Activated T-cell treated with anti-CD3 and anti-CD28 coated beads for 48 hours (primary cell): ENCODE data around the gene COL5A2.

ENCODE experiments used
- DNase-seq: peaks from one replicate; pipeline ENCODE4 v3.0.0-alpha.2; 2020; ENCODE audit warnings: low read depth

COL5A2 gene

DNA sequence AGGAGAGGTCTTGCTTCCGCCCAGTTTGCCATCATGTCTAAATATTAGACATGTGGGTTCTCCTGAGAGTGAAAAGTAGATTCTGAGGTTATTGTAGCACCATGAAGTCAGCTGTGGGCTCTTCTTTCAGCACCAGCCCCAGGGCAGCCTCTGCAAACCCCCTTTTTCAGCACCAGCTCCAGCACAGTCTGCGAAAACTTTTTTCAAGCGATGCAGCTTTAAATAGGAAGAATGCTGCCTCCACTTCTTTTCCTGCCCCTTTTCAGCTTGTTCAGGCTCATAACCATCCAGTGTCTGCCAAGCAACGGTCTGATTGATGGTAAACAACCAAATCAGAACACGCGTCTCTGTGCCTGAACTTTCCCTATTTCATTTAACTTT, at the start of gene COL5A2:
COL5A2 (minus strand) TSS at position 192 of the 381 bp plus-strand sequence; CDS start at position 35, 157 bp downstream.
- no peak for DNase-seq

DNA sequence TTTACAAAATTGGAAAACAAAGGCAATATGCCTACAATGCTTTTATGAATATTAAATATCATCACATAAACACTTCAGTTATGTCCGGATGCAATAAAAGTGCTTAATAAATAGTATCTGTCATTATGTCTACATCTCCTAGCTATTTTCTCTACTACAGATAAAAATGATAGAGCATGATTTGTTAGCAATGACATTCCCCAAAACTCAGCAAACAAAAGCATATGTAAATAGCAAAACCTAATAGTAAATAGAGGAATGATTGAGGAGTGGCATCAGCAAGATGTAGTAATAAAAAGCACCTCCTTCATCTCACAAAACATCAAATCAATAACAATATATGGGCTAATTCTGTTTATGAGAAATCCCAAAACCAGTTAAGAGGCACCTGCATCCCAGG, 46.5 kb upstream of the COL5A2 start:
- DNase-seq = no peak

DNA sequence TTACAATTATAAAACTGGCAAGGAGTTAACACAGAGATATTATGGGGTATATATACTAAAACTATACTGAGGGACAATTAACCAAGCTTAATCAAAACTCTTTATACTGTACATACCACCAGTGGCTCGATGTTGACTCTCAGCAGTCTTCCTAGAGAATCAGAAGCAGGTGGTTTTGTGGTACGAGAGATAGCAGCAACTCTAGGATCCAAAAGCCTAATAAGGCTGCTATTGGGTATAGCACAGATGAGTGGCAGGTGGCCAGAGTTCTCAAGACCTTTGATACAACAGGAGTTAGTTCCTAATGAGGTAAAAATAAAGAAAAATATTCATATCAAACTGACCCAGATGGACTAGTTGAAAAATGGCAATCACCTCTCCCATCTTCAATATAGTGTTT, 45.5 kb upstream of the COL5A2 start:
- no peak for DNase-seq

DNA sequence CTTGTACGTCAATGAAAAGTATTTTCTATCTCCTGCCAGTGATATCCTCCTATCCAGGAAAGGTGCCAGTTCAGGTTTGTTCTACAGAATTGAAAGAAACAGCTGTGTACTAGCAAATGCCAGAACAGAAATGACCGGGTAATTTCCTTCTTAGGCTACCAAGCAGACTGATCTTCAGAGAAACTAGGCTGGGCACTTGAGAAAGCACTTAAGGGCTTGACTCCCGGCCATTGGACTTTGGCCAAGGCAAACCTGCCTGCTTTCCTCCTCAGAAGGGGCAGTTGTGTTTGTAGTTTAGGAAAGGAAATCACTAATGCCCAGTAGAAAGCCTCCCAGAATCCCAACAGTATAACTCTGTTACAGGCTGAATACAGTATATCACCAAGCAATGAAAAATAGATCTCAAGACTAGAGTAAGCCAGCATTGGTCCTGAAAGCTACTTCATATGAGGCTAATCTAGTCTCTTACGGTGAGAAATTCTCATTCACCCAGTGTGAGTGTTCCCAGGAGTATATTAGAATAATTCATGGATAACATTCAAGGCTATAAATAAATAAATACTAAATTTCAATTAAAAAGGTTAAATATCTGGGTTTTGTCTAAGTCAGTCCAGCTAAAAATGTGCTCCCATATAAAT, 43.0 kb upstream of the COL5A2 start:
- no peak for DNase-seq

DNA sequence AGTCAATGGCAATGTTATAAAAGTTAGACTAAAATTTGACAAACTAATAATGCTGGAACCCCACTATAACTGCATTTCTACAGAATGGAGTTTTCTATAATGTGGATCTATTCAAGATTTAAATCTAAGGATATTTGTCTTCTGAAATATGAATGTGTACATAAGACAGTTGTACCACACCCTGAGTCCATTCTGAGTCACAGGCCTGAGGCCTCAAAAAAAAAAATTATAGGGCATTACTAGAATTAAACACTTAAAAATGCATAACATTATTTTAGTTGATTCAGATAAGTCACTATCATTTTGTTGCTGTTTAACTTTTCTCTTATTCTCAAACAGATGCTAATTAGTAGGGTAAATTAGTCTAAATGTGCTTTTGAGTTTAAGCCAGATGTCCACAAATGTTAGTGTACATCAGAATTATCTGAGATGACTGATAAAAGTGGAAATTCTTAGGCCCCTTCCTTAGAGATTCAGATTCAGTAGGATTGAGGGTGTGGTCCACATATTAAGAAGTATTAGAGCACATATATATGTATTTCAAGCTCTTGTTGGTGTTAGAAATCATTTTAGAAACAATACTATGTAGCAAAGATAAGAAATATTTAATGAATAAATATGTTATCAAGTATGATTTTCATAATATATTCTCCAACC, 42.4 kb upstream of the COL5A2 start:
- no peak for DNase-seq

DNA sequence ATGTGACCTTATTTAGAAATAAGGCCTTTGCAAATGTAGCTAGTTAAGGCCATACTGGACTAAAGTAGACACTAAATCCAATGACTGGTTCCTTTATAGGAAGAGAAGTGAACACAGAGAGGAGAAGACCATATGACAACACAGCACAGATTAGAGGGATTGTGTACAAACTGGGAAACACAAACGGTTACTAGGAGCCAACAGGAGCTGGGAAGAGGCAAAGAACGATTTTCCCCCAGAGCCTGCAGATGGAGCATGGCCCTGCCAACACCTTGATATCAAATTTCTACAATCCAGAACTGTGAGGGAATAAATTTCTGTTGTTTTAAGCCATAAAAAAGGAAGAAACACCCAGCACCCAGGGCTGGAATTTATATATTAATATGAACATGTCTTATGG, 38.7 kb upstream of the COL5A2 start:
- no peak for DNase-seq

DNA sequence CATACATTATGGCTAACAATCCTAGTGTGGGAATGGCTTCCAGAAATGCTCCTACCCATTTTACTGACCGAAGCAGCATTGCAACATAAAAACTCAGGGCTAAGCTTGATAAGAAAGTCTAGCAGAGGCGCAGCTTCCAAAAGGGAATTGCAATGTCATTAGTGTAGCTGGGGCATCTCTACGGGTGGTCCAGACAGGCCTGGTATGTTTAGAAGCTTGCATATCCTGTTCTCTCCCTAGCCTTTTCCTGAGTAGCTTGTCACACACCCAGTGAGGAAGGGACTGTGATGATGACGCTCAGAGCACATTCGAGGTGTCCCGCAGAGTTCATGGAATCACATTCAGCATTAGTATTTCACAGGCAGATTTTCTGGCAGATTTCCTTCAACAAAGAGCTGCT, 38.0 kb upstream of the COL5A2 start:
- DNase-seq = no peak

DNA sequence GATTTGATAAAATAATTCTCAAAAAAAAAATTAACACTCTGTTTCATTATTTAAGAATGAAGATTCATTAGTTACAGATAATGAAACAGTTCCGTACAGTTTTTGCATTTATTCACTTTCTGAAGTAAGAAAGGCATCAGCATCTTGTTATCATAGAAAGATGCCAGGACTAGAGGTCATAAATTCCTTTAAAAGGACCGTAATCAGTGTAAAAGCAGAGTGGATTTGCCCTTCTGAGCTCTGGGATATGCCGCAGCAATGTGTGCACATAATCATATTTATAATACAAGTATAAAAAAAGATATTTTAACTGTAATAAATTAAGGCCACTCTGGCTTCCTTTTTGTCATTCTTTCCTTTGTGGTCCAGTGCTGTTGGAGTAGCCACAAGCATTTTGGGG, 37.5 kb upstream of the COL5A2 start:
- DNase-seq = no peak

DNA sequence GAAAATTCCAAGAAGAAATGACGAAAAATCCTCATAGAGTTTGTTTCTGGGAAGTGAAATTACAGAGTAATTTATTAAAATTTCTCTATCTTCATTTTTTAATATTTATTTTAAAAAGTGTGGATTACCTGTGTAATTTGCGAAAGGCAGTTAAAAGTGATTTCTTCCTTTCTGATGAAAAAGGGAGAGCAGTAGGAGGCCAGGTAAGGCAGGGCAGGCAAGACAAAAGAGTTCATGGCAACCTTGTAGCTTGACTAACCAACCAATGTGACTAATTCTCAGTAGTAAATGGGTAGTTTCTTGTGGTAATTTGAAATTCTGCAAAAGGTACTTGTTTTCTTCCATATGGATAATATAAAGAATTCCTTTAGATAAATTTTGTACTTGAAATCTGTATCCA, 34.9 kb upstream of the COL5A2 start:
- no peak for DNase-seq

DNA sequence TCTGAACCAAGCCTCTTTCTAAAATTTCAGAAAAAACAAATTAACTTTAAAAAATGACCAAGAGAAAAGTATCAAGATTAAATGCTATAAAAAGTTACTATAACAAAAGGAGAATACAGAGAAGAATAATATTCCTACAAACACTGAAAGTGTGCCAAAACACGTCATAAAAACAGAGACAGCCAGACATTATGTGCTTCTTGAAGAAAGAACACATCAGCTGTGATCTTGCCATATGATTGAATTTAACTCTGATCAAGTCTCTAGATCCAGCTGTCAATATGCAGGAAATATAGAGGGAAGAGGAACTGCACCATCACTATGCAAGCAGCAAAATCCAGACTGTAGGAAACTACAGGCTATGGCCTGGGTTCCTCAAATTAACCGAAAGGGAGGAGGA, 33.7 kb upstream of the COL5A2 start:
- no peak for DNase-seq

DNA sequence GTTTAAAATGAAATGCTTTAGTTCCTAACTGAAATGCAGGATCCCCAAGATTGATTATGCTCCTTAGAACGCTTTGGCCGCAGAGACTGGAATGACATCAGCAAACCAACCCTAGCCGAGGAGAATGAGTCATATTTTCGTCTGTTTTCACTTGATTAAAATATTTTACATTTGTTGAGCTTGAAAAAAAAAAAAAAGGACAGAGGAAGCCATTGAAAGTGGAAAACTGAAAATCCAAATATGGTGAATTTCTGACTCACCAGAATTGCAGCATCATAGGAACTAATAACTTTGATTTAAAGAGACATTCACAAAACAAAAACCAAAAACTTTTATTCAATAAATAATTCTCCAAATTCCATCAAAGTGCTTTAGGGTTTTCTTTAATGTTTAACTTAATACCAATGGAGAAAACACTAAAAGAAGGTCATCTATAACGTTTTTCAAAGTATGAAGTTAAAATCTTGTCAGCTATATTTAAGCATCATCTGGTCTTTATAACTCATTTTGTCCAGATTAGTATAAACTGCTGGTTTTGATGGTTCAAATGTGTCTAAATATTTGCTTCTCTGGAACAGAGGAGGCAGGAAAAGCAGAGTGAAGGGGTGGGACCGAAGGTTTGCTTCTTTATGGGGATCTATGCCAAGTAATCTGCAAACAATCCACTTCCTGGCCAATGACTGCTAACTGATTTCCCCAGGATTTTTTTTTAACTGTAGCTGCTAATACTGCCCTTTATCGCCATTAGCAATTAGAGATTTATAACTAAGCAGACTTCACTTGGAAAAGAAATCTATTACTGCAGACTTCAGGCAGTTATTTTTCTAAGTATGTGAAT, 30.9 kb upstream of the COL5A2 start:
- no peak for DNase-seq

DNA sequence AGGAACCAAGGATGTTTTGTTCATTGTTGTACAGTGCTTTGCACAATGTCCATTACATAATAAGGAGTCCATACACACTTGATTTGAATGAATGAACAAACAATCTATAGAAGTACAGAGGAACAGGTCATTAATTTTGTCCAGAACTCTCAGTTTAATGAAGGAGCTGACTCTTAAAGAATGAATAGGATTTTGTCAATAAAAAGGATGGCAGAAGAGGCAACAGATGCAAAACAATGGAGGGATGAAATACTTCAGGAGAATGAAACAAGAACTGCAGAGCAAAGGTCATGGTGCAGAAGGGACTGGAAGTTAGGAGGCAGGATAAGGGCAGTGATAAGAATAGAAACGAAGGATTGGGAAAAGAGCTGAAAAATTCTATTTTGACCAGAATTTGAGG, 28.7 kb upstream of the COL5A2 start:
- no peak for DNase-seq

DNA sequence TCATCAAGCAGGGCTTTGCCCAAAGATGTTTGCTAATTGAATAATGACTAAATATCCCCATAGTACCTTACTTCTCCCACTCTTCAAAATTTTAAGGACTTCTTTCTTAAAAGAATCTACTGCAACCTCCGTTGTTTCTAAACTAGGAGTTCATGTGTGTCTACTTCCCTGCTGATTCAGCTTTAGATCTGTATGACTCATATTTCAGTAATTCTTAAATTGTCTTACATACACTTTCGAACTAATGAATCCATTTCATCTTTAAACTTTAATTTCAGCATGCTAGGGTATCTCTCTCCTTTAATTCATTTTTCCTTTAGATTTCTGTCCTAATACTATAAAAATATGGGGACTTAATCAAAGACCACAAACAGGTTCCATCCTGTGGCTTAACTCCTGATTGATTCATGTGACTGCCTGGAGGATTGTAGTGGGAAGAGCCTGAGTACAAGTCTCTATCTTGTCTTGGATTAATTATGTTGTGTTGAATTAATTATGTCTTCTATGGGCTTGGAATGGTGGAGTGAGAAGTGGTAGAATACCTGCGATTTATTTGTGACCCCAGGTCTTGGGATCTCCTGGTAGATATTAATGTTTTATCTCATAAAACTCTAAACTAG, 24.9 kb upstream of the COL5A2 start:
- DNase-seq = no peak

DNA sequence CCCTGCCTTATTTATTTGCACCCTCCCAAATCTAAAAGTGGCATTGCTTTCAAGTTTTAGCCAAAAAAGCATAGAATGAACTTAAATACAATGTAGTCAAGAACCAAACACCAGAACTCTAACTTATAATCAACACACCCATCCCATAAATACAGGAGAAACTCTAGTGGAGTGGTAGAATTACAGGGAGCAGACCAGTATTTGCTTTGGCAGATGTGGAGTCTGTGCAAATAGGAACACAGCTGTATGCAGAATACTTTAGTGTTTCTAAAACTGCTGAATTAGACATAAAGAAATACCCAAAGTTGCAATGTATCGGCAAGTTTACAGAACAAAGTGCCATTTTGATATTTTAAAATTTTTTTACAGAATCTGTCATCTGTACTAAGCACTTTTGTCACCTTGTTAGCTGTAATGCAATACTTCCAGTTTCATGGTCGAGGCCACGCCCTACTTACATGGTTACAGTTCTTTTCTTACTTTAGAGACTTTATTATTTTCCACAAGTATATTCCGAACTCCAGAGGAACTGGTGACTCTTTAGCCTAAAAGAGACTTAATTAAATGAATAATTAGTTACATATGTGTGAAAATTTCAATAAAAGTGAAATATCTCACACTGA, 23.7 kb upstream of the COL5A2 start:
- DNase-seq = no peak

DNA sequence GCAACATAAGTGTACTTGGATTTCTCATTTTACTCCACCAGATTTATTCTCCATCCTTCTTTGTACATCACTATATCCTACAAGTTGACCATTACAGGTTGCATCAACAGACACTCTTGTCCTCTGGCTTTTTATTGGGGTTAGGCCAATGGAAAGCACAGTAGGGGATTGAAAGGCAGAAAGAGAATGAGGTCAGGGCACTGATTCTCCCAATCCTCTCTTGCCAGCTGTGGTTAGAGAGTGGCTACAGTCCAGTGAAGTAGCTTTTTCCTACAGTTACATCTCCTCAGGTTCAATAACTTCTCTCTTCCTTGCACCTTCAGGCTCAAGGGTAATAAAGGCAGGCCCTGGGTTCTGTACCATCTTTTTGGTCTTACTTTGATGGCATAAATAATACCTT, 20.2 kb upstream of the COL5A2 start:
- DNase-seq = no peak

DNA sequence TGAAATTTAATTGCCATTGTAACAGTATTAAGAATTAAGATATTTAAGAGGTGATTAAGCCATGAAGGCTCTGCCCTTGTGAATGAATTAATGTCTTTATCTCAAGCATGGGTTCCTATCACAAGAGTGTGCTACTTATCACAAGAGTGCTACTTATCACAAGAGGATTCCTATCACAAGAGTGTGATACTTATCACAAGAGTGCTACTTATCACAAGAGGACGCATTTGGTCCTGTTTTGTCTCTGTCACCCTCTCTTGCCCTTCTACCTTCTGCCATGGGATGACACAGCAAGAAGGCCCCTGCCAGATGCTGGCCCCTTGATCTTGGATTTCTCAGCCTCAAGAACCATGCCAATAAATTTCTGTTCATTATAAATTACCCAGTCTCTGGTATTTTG, 13.2 kb upstream of the COL5A2 start:
- no peak for DNase-seq

DNA sequence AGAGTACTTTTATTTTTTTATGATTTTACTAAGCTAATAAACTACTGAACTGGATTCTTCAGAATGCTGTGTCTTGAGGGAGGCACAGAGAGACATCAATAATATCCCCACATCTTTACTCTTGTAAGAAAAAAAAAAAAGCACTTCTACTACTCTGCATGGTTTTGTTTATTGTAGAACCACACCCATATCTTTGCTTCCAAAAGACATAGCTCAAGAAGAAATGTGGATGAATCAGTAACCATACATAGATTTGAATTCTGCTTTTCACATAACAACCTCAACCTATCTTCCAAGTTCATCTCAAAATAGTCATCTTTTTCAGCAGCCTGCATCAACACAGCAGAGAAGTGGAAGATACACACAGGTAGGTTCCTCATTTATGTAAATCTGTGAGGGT, 12.2 kb upstream of the COL5A2 start:
- DNase-seq = no peak

DNA sequence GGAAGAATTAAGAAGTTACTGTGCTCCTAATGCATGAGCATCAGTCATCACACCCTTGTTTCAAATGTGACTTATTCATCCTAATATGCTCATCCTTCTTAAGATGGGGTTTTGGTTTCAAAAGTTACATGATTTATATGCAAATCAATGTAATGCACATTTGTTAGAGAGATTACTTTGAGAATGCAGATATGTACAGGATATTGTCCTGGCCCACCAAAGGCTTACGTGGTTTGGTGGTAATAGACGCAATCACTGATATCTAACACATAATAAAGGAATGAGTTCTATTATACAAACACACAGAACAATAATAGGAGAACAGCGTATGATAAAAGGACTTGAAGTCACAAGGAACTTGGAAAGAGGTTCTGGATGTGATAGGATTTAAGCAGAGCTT, 11.1 kb upstream of the COL5A2 start:
- no peak for DNase-seq

DNA sequence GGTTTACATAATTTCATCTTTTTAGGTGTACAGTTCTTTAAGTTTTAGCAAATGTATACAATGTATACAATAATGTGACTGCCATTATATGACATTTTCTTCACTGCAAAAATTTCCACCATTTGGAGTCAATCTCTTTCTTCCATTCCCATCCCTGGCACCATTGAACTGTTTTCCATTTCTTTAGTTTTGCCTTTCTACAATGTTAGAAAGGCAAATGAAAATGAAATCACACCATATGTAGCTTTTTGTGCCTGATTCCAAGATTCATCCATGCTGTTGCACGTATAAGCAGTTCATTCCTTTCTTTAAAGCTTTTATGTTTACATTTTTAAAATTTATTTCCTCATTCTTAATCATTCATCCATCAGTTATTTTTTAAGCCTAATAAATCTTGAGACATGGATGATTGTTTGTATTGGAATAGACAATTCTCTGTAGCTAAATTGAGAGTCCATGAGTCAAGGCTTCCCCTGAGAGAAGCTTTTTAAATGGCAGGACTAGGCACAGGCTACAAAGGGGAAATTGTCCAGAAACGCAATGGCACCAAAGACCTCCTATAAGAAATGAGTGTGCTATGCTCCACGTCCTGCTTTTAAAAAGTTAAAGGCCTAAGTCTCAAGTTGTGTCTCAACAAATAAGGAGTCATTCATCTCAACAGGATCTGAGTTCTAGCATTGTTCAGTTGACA, 8.7 kb upstream of the COL5A2 start:
- DNase-seq = no peak

DNA sequence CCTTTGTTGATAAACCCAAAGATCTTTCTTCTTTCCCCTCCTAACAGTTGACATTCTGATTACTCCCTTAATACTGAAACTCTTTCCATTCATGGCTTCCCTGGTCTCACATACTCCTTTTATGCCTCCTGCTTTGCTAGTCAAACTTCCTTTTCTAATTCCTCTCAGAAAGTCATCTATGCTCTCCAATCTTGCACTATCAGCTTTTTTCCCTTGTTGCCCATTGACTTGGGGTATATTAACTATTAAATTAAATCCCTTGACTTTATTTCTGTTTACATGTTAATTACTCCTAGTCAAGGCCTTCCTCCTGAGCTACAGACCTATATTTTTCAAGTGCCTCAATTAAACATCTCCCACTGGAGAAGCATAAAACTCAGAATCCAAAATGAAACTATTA, 3.6 kb upstream of the COL5A2 start:
- no peak for DNase-seq

DNA sequence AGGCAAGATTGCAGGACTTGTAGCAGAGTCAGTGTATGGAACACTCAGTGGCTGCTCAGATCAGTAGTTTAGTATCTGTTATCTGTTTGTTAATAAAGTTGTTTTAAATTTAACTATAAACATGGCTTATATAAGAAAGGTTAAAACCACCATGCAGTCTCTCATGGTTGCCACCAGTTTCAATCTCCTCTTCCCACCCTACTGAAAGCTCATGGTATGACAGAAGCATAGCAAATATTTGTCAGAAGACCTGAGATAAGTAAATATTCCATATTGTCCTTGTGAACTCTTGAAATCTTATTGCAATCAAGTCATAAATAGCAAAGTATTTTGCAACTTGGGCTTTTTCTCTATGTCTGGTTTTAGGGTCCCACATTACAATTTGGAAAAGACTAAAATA, 2.1 kb upstream of the COL5A2 start:
- no peak for DNase-seq
